ENCODE results near the gene GPATCH8. TPM values are rescaled to one million over a fixed set of nuclear protein-coding genes. Genes with fewer than 3 reads are reported as not detected.

GPATCH8 gene
- total and polyA plus RNA-seq, 2 donors (not counting 3 experiments of a cell fraction or from before 2014, with no cell fraction given), result 14.6 to 35.3 TPM

DNA sequence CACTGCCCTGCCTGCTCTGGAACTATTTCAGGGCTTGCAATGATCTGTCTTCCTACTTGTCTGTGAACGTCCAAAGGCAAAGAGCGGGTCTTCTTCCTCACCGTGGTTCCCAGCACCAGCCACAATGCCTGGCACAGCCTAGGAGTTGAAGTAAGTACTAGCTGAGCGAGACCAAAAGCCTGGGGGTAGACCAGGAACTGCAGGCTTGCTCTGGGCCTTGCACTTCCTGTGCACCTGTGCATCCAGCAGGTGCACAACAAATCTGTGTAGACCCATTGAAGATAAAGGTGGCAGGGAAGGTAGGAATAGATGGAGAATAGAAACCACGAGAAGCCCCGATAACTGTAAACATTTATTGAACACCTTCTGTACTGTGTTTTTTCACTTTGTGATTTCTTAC, 144.2 kb downstream of the GPATCH8 start:
- Histone ChIP-seq H3K9ac (replicated peaks; ENCODE audit: extremely low read depth, insufficient read depth, low read length) (no peak overlapping the region), H2AFZ (ENCODE audit: low read depth, low read length) (no peak overlapping the region), H3K9me3 (replicated peaks; ENCODE audit: control insufficient read depth, insufficient read depth, low read length) (no peaks in the 10 kb centered on the region), H3K4me1 (ENCODE audit: control insufficient read depth, extremely low read depth, insufficient read depth, low read length) (peaks cover 5% of the 10 kb centered on the region), H3K36me3 (ENCODE audit: control insufficient read depth in 2 of 2, extremely low read depth in 1 of 2, insufficient read depth in 2 of 2, low read length in 2 of 2) (no peaks in the 10 kb centered on the region), H3K4me3 (replicated peaks in 1 of 3; ENCODE audit: insufficient read depth in 1 of 3, low read depth in 1 of 3, low read length in 3 of 3) (no peak overlapping the region), H3K9me1 (replicated peaks; ENCODE audit: control insufficient read depth, extremely low read depth, insufficient read depth, low read length) (no peaks in the 10 kb centered on the region), H3K27me3 (ENCODE audit: control insufficient read depth in 2 of 2, insufficient read depth in 2 of 2, low read length in 2 of 2) (no peaks in the 10 kb centered on the region), H3K27ac (ENCODE audit: insufficient read depth, low read depth, low read length) (no peak overlapping the region), H3K79me2 (ENCODE audit: control insufficient read depth, insufficient read depth, low read length) (no peaks in the 10 kb centered on the region), H3K4me2 (ENCODE audit: insufficient read depth, low read length) (no peak overlapping the region), H4K20me1 (replicated peaks; ENCODE audit: control insufficient read depth, extremely low read depth, insufficient read depth, low read length) (no peaks in the 10 kb centered on the region)
- TF ChIP-seq EZH2 (IDR thresholded peaks at IDR 0.05; ENCODE audit: borderline replicate concordance, low read depth, low read length, severe bottlenecking) (no peak), POLR2A (IDR thresholded peaks at IDR 0.05; ENCODE audit: low read depth, low read length) (no peak), JUN (IDR thresholded peaks at IDR 0.05; ENCODE audit: borderline replicate concordance, insufficient read depth, insufficient read length, low read depth) (no peak), GATA2 (IDR thresholded peaks at IDR 0.05; ENCODE audit: insufficient read depth, insufficient read length, low read depth, low read length) (no peak), MYC (IDR thresholded peaks at IDR 0.05; ENCODE audit: low read depth, low read length) (no peak), POLR2AphosphoS5 (IDR thresholded peaks at IDR 0.05; ENCODE audit: insufficient read depth, low read depth, low read length) (no peak)
- TF ChIP-seq, protein P1, sequence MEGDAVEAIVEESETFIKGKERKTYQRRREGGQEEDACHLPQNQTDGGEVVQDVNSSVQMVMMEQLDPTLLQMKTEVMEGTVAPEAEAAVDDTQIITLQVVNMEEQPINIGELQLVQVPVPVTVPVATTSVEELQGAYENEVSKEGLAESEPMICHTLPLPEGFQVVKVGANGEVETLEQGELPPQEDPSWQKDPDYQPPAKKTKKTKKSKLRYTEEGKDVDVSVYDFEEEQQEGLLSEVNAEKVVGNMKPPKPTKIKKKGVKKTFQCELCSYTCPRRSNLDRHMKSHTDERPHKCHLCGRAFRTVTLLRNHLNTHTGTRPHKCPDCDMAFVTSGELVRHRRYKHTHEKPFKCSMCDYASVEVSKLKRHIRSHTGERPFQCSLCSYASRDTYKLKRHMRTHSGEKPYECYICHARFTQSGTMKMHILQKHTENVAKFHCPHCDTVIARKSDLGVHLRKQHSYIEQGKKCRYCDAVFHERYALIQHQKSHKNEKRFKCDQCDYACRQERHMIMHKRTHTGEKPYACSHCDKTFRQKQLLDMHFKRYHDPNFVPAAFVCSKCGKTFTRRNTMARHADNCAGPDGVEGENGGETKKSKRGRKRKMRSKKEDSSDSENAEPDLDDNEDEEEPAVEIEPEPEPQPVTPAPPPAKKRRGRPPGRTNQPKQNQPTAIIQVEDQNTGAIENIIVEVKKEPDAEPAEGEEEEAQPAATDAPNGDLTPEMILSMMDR (IDR thresholded peaks at IDR 0.05; ENCODE audit: extremely low read depth in 1 of 2, insufficient read depth in 1 of 2, low read depth in 1 of 2, low read length in 2 of 2), result no peak
- TF ChIP-seq, protein P2, sequence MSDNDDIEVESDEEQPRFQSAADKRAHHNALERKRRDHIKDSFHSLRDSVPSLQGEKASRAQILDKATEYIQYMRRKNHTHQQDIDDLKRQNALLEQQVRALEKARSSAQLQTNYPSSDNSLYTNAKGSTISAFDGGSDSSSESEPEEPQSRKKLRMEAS (IDR thresholded peaks at IDR 0.05; ENCODE audit: insufficient read depth, insufficient read length), result no peak
- FAIRE-seq, result no peak
- BruUV-seq (replicated peaks), result no TSS peak
- POLR2A ChIA-PET, result no interaction called here
- DNase-seq (ENCODE audit: low read depth, low spot score), result no peak
- CTCF ChIA-PET, result interaction anchor here (2.1 kb wide), 1 partner anchor 13 kb away, joined by 8 read pairs; no protein-coding TSS in a partner anchor
- intact Hi-C loops (cut with micrococcal nuclease) (no loop called here), dilution Hi-C loops (cut with MboI; ENCODE audit: extremely low pct_ligation_motif_present, low sequenced_read_pairs) (no loop called here)

Measured in endothelial cell of umbilical vein (primary cell).